GM23338 (cell line): Measurements from ENCODE around the gene CDC14A. TPM values are rescaled to one million over a fixed set of nuclear protein-coding genes. Genes with fewer than 3 reads are reported as not detected.

Experiments
- CREB1 ChIP-seq: fragments of 250-450 bp; sonication (Bioruptor Pico); IDR thresholded peaks from 2 replicates; pipeline ENCODE4 v1.5.0; 2020; ENCODE audit warnings: low read depth, mild to moderate bottlenecking, moderate library complexity
- EZH2 ChIP-seq: fragments of 200-600 bp; sonication (generic); IDR thresholded peaks from one replicate; pipeline ENCODE4 v1.8.0; 2017; ENCODE audit warnings: antibody characterized with exemption, mild to moderate bottlenecking, low read depth; ENCODE audit not compliant: unreplicated experiment
- REST ChIP-seq: IDR thresholded peaks from one replicate; pipeline ENCODE4 v1.6.1; 2018; ENCODE audit warnings: antibody characterized with exemption; ENCODE audit not compliant: unreplicated experiment
- STAT1 ChIP-seq: IDR thresholded peaks from one replicate; pipeline ENCODE4 v1.6.1; 2016; ENCODE audit warnings: antibody characterized with exemption; ENCODE audit not compliant: unreplicated experiment
- ZNF114 ChIP-seq: fragments of 250-450 bp; sonication (Bioruptor Pico); IDR thresholded peaks from 2 replicates; pipeline ENCODE4 v1.5.0; 2020; ENCODE audit warnings: mild to moderate bottlenecking, moderate library complexity
- ZNF462 ChIP-seq: fragments of 250-450 bp; sonication (Bioruptor Pico); IDR thresholded peaks from 2 replicates; pipeline ENCODE4 v1.5.0; 2020; ENCODE audit warnings: mild to moderate bottlenecking, moderate library complexity
- polyA plus RNA-seq: library from polyadenylated mRNA; unstranded; fragments of >200 nt; fragmentation: Nextera tagmentation; extraction: Ambion mirVana; gene quantifications from 2 replicates; pipeline ENCODE4 v1.2.1, GENCODE V29; 2016
- total RNA-seq: library from RNA; depleted of rRNA; stranded (reverse); fragments of >200 nt; shearing (Covaris generic); gene quantifications from 2 replicates; pipeline ENCODE4 v1.2.3, GENCODE V29; 2014

The CDC14A gene
- total and polyA plus RNA-seq, 2 experiments from 2014 or later: 11.1 to 20.8 TPM

- TF ChIP-seq ZNF462 (CRISPR knock-in tag) (no peak), STAT1 (no peak), CREB1 (CRISPR knock-in tag) (no peak), ZNF114 (no peak), EZH2 (no peak), REST (no peak)
Observed at GRCh38 chr1:100413035-100413434, 60.7 kb downstream of the CDC14A start (continued).
